HUDEP-2 (cell line): ENCODE data around the gene DNAJB14.

Experiments
- DNase-seq, 76 experiments: peaks; one replicate each; lab custom pipeline; 2025; ENCODE audit not compliant: unreplicated experiment in 76 of 76; lab: John Stamatoyannopoulos, UW

The DNAJB14 gene

GRCh38 chr4:99875071-99875470 lies 71.3 kb downstream of the DNAJB14 start:
- no peak for DNase-seq

- DNase-seq = no peak
Measured at GRCh38 chr4:99872570-99872969, 73.8 kb downstream of the DNAJB14 start.

- DNase-seq = no peak
Measured at GRCh38 chr4:99868126-99868596, 78.3 kb downstream of the DNAJB14 start.

- DNase-seq = no peak
Measured at GRCh38 chr4:99863804-99864203, 82.6 kb downstream of the DNAJB14 start.

- no peak for DNase-seq
Measured at GRCh38 chr4:99861120-99861905, 85.1 kb downstream of the DNAJB14 start.

- DNase-seq = no peak
Measured at GRCh38 chr4:99860521-99860920, 85.9 kb downstream of the DNAJB14 start.

GRCh38 chr4:99859618-99860017 lies 86.8 kb downstream of the DNAJB14 start:
- no peak for DNase-seq

- DNase-seq = no peak
Measured at GRCh38 chr4:99857307-99857706, 89.1 kb downstream of the DNAJB14 start.

- DNase-seq = no peak
Measured at GRCh38 chr4:99856166-99856565, 90.3 kb downstream of the DNAJB14 start.

GRCh38 chr4:99855678-99856077 lies 90.7 kb downstream of the DNAJB14 start:
- DNase-seq = no peak

GRCh38 chr4:99853999-99854398 lies 92.4 kb downstream of the DNAJB14 start:
- DNase-seq = no peak

GRCh38 chr4:99853190-99853589 lies 93.2 kb downstream of the DNAJB14 start:
- no peak for DNase-seq

GRCh38 chr4:99852199-99852749 lies 94.1 kb downstream of the DNAJB14 start:
- no peak for DNase-seq

GRCh38 chr4:99848591-99849001 lies 97.8 kb downstream of the DNAJB14 start:
- no peak for DNase-seq

GRCh38 chr4:99847362-99847976 lies 98.9 kb downstream of the DNAJB14 start:
- no peak for DNase-seq

GRCh38 chr4:99846891-99847290 lies 99.5 kb downstream of the DNAJB14 start:
- DNase-seq = no peak
